Panc1 (cell line): ENCODE measurements around the gene TMEM205. TPM values are rescaled to one million over a fixed set of nuclear protein-coding genes. Genes with fewer than 3 reads are reported as not detected.
A peak's percentile ranks its signal among the peaks of the same experiment; 100 is the strongest.
"Not testable (repeated sequence)": the region's sequence is repeated elsewhere in the genome, so short reads cannot be mapped to it uniquely, and the experiment has no call there.

Source experiments
- ATAC-seq: fragments of 200-7000 bp; cut with Tn5 transposase; 2 replicates; pipeline ENCODE4 v1.9.1; 2020; ENCODE audit warnings: mild to moderate bottlenecking, moderate library complexity
- BruUV-seq: library from RNA; stranded (reverse); fragments of 400-500 nt; replicated peaks from 2 replicates; lab custom pipeline; 2021; lab: Mats Ljungman, UMichigan
- CTCF ChIA-PET: fragments of 300-600 bp; sonication (Branson Sonifier 250); formaldehyde crosslinking; loops from one replicate; lab custom pipeline; 2022; ENCODE audit warnings: antibody characterized with exemption; lab: Charles Lee
- POLR2A ChIA-PET: fragments of 300-600 bp; sonication (Branson Sonifier 250); formaldehyde crosslinking; loops from one replicate; lab custom pipeline; 2022; ENCODE audit warnings: antibody characterized with exemption; lab: Charles Lee
- DNase-seq: peaks from one replicate; pipeline ENCODE4 v3.0.0-alpha.2; 2010; ENCODE audit warnings: low read depth, low spot score
- H3K27ac ChIP-seq: 2 replicates; pipeline ENCODE4 v1.5.1; 2011; ENCODE audit warnings: mild to moderate bottlenecking, low read length, inconsistent platforms
- H3K27me3 ChIP-seq: fragments of 200-500 bp; sonication (Bioruptor generic); 2 replicates; pipeline ENCODE4 v1.6.0; 2014; ENCODE audit warnings: low read length, inconsistent platforms; ENCODE audit not compliant: control insufficient read depth, insufficient read depth
- H3K36me3 ChIP-seq: fragments of 200-500 bp; sonication (Bioruptor generic); 2 replicates; pipeline ENCODE4 v1.5.1; 2014; ENCODE audit warnings: inconsistent platforms, mild to moderate bottlenecking, low read length, moderate library complexity; ENCODE audit not compliant: control insufficient read depth, insufficient read depth
- H3K4me1 ChIP-seq: 2 replicates; pipeline ENCODE4 v1.5.1; 2011; ENCODE audit warnings: inconsistent platforms, mild to moderate bottlenecking, low read length, moderate library complexity; ENCODE audit not compliant: control insufficient read depth, insufficient read depth
- H3K4me3 ChIP-seq, 2 experiments: 2 replicates each; pipeline ENCODE4 v1.5.1; 2011 to 2012; ENCODE audit warnings: low read depth in 2 of 2, low read length in 2 of 2, mild to moderate bottlenecking in 2 of 2, inconsistent platforms in 1 of 2, moderate library complexity in 1 of 2
- H3K9me3 ChIP-seq: fragments of 200-500 bp; sonication (Bioruptor generic); 2 replicates; pipeline ENCODE4 v1.5.1; 2014; ENCODE audit warnings: low read depth, mild to moderate bottlenecking, inconsistent platforms, low read length, moderate library complexity; ENCODE audit not compliant: control insufficient read depth, insufficient read depth
- POLR2AphosphoS5 ChIP-seq: IDR thresholded peaks from 2 replicates; pipeline ENCODE4 v1.6.1; 2012; ENCODE audit warnings: mild to moderate bottlenecking, low read depth, low read length, moderate library complexity
- SIN3A ChIP-seq: IDR thresholded peaks from 2 replicates; pipeline ENCODE4 v1.6.1; 2012; ENCODE audit warnings: low read depth, mild to moderate bottlenecking, low read length, moderate library complexity, borderline replicate concordance; ENCODE audit not compliant: insufficient read depth
- TCF7L2 ChIP-seq: IDR thresholded peaks from 2 replicates; pipeline ENCODE4 v1.6.1; 2011; ENCODE audit warnings: mild to moderate bottlenecking, low read depth, low read length, inconsistent platforms
- in situ Hi-C: cut with HindIII; loops from 2 replicates; pipeline ENCODE4 v1.10.0; 2016; ENCODE audit warnings: low sequenced_read_pairs, low pct_unique_long_range_greater_than_20kb
- intact Hi-C: fragments of 100-400 bp; cut with micrococcal nuclease; formaldehyde crosslinking; loops from one replicate; pipeline ENCODE4 v1.10.0; 2022; ENCODE audit not compliant: unreplicated experiment
- total RNA-seq: library from RNA; stranded (reverse); gene quantifications from one replicate; pipeline ENCODE4 v1.2.1, GENCODE V29; 2021; ENCODE audit not compliant: unreplicated experiment
- TF ChIP-seq, protein P1 (sequence below): fragments of 450-650 bp; IDR thresholded peaks from 2 replicates; pipeline ENCODE4 v1.5.1; 2017; ENCODE audit warnings: mild to moderate bottlenecking
- TF ChIP-seq, protein P2 (sequence below), 2 experiments: IDR thresholded peaks; 2 replicates each; pipeline ENCODE4 v1.6.1; 2011 to 2012; ENCODE audit warnings: low read depth in 2 of 2, control low read depth in 1 of 2, low read length in 1 of 2, mild to moderate bottlenecking in 1 of 2, moderate library complexity in 1 of 2; ENCODE audit not compliant: insufficient read depth in 1 of 2

TMEM205 gene
- total RNA-seq, 1 experiment from 2014 or later: 133 TPM

DNA sequence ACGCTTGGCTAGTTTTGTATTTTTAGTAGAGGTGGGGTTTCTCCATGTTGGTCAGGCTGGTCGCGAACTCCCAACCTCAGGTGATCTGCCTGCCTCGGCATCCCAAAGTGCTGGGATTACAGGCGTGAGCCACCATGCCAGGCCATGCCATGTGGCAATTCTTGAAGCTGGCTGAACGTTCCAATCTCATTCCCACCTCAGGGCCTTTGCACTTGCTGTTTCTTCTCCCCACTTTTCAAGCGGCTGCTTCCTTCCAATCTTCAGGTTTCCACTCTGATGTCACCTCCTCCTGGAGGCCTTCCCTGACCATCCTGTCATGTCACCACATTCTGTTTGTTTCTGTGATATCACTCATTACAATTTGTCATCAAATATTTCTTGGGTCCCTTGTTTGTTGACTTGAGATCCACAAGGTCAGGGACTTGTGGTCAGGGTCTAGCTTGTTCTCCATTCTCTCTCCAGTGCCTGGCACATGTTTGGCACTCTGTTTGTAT, 33.8 kb upstream of the TMEM205 start:
- no peak for TF ChIP-seq TCF7L2
- Histone ChIP-seq H3K36me3 (no peaks in the 10 kb centered on the region; the same call in 1 of the 2 replicates), H3K4me3 (peak overlapping the region; percentile 62 to 75), H3K27ac (peak overlapping the region; percentile 91), H3K4me1 (peaks cover 33% of the 10 kb centered on the region), H3K27me3 (no peaks in the 10 kb centered on the region), H3K9me3 (no peaks in the 10 kb centered on the region)
- ChIA-PET CTCF (interaction anchor here (0.6 kb wide), 1 partner anchor 36 kb away, joined by 4 read pairs; no protein-coding TSS in a partner anchor), POLR2A (no interaction called here)
- DNase-seq (no peak), ATAC-seq (no peak)
- intact Hi-C loops (loop anchor here (2.0 kb wide), 1 partner anchor 67 kb away; no protein-coding TSS in a partner anchor), in situ Hi-C loops (no loop called here)
- BruUV-seq: TSS peak; percentile 90

DNA sequence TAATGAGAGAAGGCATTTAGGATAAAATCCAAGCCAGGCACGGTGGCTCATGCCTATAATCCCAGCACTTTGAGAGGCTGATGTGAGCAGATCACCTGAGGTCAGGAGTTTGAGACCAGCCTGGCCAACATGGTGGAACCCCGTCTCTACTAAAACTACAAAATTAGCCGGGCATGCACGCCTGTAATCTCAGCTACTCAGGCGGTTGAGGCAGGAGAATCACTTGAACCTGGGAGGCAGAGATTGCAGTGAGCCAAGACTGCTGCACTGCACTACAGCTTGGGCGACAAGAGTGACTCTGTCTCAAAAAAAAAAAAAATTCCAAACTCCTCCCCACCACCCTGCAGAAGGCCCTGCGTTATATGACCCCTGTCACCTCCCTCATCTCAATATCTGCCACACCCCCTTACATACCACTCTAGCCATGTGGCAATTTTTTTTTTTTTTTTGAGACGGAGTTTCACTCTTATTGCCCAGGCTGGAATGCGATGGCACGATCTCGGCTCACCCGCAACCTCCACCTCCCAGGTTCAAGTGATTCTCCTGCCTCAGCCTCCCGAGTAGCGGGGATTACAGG, 33.3 kb upstream of the TMEM205 start:
- H3K36me3 ChIP-seq, BruUV-seq, in situ Hi-C loops, intact Hi-C loops, ATAC-seq, CTCF ChIA-PET, H3K9me3 ChIP-seq, DNase-seq, POLR2A ChIA-PET, H3K27me3 ChIP-seq, H3K4me3 ChIP-seq: not testable (repeated sequence)
- Histone ChIP-seq H3K4me1 (peaks cover 33% of the 10 kb centered on the region), H3K27ac (peak overlapping the region; percentile 11; the same call in 1 of the 2 replicates)

DNA sequence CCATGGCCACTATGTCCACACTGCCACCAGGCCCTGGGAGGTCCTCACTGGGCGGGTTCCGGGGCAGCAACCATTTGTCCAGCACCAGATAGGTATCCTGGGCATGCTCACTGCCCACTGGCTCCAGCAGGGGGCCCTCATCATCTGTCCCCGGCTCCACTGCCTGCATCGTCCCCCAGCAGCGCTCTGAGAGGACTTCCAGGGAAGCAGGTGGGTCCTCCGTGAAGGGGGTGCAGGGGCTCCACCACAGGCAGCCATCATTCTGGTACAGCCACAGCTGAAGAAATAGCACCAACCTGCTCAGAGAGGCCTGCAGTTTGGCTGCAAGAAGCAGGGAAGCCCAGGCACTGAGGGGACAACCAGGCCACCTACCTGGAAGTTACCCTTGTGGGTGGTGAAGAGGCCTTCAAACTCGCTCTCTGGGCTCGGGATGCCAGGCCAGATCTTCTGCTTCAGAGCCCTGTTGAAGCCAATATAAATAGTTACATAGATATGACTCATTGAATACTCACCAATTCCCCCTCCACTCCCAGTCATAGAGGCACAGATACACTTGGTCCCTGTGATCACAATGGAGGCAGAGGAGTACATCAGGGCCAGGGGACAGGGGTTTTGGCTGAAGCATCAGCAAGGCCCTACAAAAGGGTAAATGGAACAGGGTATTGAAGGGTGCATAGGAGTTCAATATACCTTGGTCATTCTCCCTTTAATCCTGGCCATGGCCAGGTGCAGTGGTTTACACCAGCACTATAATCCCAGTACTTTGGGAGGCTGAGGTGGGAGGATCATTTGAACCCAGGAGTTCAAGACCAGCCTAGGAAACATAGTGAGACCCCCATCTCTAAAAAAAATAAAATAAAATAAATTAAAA, 32.5 kb upstream of the TMEM205 start:
- intact Hi-C loops (no loop called here), in situ Hi-C loops (no loop called here)
- ChIA-PET CTCF (no interaction called here), POLR2A (interaction anchor here (0.6 kb wide), 2 partner anchors 150 to 175 kb away, joined by 5 to 9 read pairs; partner anchors contain the start of gene ECSIT)
- no peaks in the 10 kb centered on the region for H3K36me3 ChIP-seq
- BruUV-seq: TSS peak; percentile 56
- H3K4me3 ChIP-seq: no peak overlapping the region
- DNase-seq (no peak), ATAC-seq (no peak)
- TF ChIP-seq, protein P1, sequence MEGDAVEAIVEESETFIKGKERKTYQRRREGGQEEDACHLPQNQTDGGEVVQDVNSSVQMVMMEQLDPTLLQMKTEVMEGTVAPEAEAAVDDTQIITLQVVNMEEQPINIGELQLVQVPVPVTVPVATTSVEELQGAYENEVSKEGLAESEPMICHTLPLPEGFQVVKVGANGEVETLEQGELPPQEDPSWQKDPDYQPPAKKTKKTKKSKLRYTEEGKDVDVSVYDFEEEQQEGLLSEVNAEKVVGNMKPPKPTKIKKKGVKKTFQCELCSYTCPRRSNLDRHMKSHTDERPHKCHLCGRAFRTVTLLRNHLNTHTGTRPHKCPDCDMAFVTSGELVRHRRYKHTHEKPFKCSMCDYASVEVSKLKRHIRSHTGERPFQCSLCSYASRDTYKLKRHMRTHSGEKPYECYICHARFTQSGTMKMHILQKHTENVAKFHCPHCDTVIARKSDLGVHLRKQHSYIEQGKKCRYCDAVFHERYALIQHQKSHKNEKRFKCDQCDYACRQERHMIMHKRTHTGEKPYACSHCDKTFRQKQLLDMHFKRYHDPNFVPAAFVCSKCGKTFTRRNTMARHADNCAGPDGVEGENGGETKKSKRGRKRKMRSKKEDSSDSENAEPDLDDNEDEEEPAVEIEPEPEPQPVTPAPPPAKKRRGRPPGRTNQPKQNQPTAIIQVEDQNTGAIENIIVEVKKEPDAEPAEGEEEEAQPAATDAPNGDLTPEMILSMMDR: peak; percentile 82
- TF ChIP-seq, protein P2, sequence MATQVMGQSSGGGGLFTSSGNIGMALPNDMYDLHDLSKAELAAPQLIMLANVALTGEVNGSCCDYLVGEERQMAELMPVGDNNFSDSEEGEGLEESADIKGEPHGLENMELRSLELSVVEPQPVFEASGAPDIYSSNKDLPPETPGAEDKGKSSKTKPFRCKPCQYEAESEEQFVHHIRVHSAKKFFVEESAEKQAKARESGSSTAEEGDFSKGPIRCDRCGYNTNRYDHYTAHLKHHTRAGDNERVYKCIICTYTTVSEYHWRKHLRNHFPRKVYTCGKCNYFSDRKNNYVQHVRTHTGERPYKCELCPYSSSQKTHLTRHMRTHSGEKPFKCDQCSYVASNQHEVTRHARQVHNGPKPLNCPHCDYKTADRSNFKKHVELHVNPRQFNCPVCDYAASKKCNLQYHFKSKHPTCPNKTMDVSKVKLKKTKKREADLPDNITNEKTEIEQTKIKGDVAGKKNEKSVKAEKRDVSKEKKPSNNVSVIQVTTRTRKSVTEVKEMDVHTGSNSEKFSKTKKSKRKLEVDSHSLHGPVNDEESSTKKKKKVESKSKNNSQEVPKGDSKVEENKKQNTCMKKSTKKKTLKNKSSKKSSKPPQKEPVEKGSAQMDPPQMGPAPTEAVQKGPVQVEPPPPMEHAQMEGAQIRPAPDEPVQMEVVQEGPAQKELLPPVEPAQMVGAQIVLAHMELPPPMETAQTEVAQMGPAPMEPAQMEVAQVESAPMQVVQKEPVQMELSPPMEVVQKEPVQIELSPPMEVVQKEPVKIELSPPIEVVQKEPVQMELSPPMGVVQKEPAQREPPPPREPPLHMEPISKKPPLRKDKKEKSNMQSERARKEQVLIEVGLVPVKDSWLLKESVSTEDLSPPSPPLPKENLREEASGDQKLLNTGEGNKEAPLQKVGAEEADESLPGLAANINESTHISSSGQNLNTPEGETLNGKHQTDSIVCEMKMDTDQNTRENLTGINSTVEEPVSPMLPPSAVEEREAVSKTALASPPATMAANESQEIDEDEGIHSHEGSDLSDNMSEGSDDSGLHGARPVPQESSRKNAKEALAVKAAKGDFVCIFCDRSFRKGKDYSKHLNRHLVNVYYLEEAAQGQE (IDR thresholded peaks at IDR 0.05; ENCODE audit: insufficient read depth in 1 of 2, low read depth in 2 of 2, low read length in 1 of 2): no peak
- TF ChIP-seq POLR2AphosphoS5 (no peak), SIN3A (no peak), TCF7L2 (no peak)
- no peaks in the 10 kb centered on the region for H3K9me3 ChIP-seq
- no peaks in the 10 kb centered on the region for H3K27me3 ChIP-seq
- peak overlapping the region; percentile 11 for H3K27ac ChIP-seq
- H3K4me1 ChIP-seq: peaks cover 35% of the 10 kb centered on the region
